IMR-90 (cell line): ENCODE data around the gene TCAP. TPM values are rescaled to one million over a fixed set of nuclear protein-coding genes. Genes with fewer than 3 reads are reported as not detected.

Source experiments
- ATAC-seq: fragments of 200-7000 bp; cut with Tn5 transposase; 2 replicates; pipeline ENCODE4 v1.9.1; 2020; ENCODE audit warnings: low read depth, mild to moderate bottlenecking, moderate library complexity
- BruUV-seq: library from RNA; stranded (reverse); fragments of 400-500 nt; replicated peaks from 2 replicates; lab custom pipeline; 2021; lab: Mats Ljungman, UMichigan
- CTCF ChIA-PET: fragments of 300-600 bp; formaldehyde crosslinking; extraction: SDS; loops from one replicate; lab custom pipeline; 2021; ENCODE audit warnings: antibody characterized with exemption; lab: Yijun Ruan, JAX
- POLR2A ChIA-PET: fragments of 300-600 bp; sonication (Branson Sonifier 250); formaldehyde crosslinking; loops from one replicate; lab custom pipeline; 2022; ENCODE audit warnings: antibody characterized with exemption; ENCODE audit not compliant: unreplicated experiment; lab: Charles Lee
- DNase-seq: peaks from one replicate; pipeline ENCODE4 v3.0.0; 2013
- H2AFZ ChIP-seq: replicated peaks from 2 replicates; pipeline ENCODE3; 2013; ENCODE audit warnings: low read length, mild to moderate bottlenecking; ENCODE audit not compliant: poor library complexity
- H2AK5ac ChIP-seq: 2 replicates; pipeline ENCODE4 v1.6.1; 2013; ENCODE audit warnings: low read depth, low read length, inconsistent platforms
- H2AK9ac ChIP-seq: replicated peaks from 2 replicates; pipeline ENCODE3; 2013; ENCODE audit warnings: mild to moderate bottlenecking, low read depth, low read length, moderate library complexity; ENCODE audit not compliant: poor library complexity
- H2BK120ac ChIP-seq: 2 replicates; pipeline ENCODE4 v1.6.1; 2013; ENCODE audit warnings: low read depth, low read length, inconsistent platforms
- H2BK15ac ChIP-seq: 3 replicates; pipeline ENCODE4 v1.6.1; 2013; ENCODE audit warnings: low read depth, low read length, inconsistent platforms
- H2BK20ac ChIP-seq: 2 replicates; pipeline ENCODE4 v1.6.1; 2013; ENCODE audit warnings: low read depth, mild to moderate bottlenecking, inconsistent platforms, low read length, moderate library complexity
- H2BK5ac ChIP-seq: 2 replicates; pipeline ENCODE4 v1.6.1; 2013; ENCODE audit warnings: mild to moderate bottlenecking, low read depth, low read length, inconsistent platforms; ENCODE audit not compliant: poor library complexity, severe bottlenecking
- H3K14ac ChIP-seq: replicated peaks from 2 replicates; pipeline ENCODE4 v1.6.1; 2013; ENCODE audit warnings: low read depth, low read length, inconsistent platforms
- H3K18ac ChIP-seq: 2 replicates; pipeline ENCODE4 v1.6.1; 2013; ENCODE audit warnings: low read depth, low read length, control low read depth
- H3K23ac ChIP-seq: 2 replicates; pipeline ENCODE4 v1.6.1; 2013; ENCODE audit warnings: low read depth, low read length, inconsistent platforms
- H3K27ac ChIP-seq: 2 replicates; pipeline ENCODE4 v1.5.1; 2013; ENCODE audit warnings: mild to moderate bottlenecking, control low read depth, low read length; ENCODE audit not compliant: insufficient read depth
- H3K27me3 ChIP-seq: 2 replicates; pipeline ENCODE4 v1.6.1; 2013; ENCODE audit warnings: low read length; ENCODE audit not compliant: control insufficient read depth, insufficient read depth
- H3K36me3 ChIP-seq: 2 replicates; pipeline ENCODE4 v1.6.1; 2013; ENCODE audit warnings: low read length, mixed read lengths; ENCODE audit not compliant: control insufficient read depth, insufficient read depth
- H3K4ac ChIP-seq: 2 replicates; pipeline ENCODE4 v1.6.1; 2013; ENCODE audit warnings: low read depth, low read length, inconsistent platforms
- H3K4me1 ChIP-seq: 2 replicates; pipeline ENCODE4 v1.6.1; 2013; ENCODE audit warnings: low read length, mixed read lengths; ENCODE audit not compliant: control insufficient read depth, insufficient read depth
- H3K4me2 ChIP-seq: 2 replicates; pipeline ENCODE4 v1.6.1; 2013; ENCODE audit warnings: low read depth, mild to moderate bottlenecking, control low read depth, low read length, moderate library complexity
- H3K4me3 ChIP-seq: 2 replicates; pipeline ENCODE4 v1.5.1; 2013; ENCODE audit warnings: low read depth, mild to moderate bottlenecking, control low read depth, low read length, moderate library complexity; ENCODE audit not compliant: insufficient read depth
- H3K56ac ChIP-seq: 2 replicates; pipeline ENCODE4 v1.6.1; 2013; ENCODE audit warnings: low read length, inconsistent platforms; ENCODE audit not compliant: insufficient read depth; ENCODE audit errors: extremely low read depth
- H3K79me1 ChIP-seq, 2 experiments: 2 replicates each; pipeline ENCODE4 v1.6.1; 2013; ENCODE audit warnings: low read length in 2 of 2, inconsistent platforms in 1 of 2, low read depth in 1 of 2
- H3K9ac ChIP-seq: 2 replicates; pipeline ENCODE4 v1.6.1; 2013; ENCODE audit warnings: low read depth, low read length, control low read depth
- H3K9me1 ChIP-seq: 2 replicates; pipeline ENCODE4 v1.6.1; 2013; ENCODE audit warnings: low read length, inconsistent platforms; ENCODE audit not compliant: insufficient read depth
- H3K9me3 ChIP-seq: 2 replicates; pipeline ENCODE4 v1.6.1; 2013; ENCODE audit warnings: low read length; ENCODE audit not compliant: control insufficient read depth, insufficient read depth
- H4K20me1 ChIP-seq: 2 replicates; pipeline ENCODE4 v1.6.1; 2013; ENCODE audit warnings: low read length, inconsistent platforms; ENCODE audit not compliant: insufficient read depth
- H4K5ac ChIP-seq: 2 replicates; pipeline ENCODE4 v1.6.1; 2013; ENCODE audit warnings: mild to moderate bottlenecking, low read depth, low read length, control low read depth
- H4K8ac ChIP-seq, 2 experiments: 2 replicates each; pipeline ENCODE4 v1.6.1; 2013; ENCODE audit warnings: low read depth in 2 of 2, low read length in 2 of 2, control low read depth in 1 of 2, inconsistent platforms in 1 of 2
- H4K91ac ChIP-seq: 2 replicates; pipeline ENCODE4 v1.6.1; 2013; ENCODE audit warnings: low read depth, low read length, inconsistent platforms; ENCODE audit not compliant: insufficient read depth
- CTCF ChIP-seq: conservative IDR thresholded peaks from 2 replicates; pipeline ENCODE4 v1.5.1; 2012; ENCODE audit warnings: mild to moderate bottlenecking, low read depth, low read length, improper control_type of control experiment
- ELK1 ChIP-seq: fragments of 150-350 bp; IDR thresholded peaks from 2 replicates; pipeline ENCODE4 v1.6.1; 2016; ENCODE audit warnings: low read depth, mild to moderate bottlenecking, low read length, moderate library complexity, borderline replicate concordance
- MAFK ChIP-seq: IDR thresholded peaks from 2 replicates; pipeline ENCODE4 v1.6.1; 2012; ENCODE audit warnings: low read depth, low read length, improper control_type of control experiment
- MAZ ChIP-seq: IDR thresholded peaks from 2 replicates; pipeline ENCODE4 v1.6.1; 2012; ENCODE audit warnings: low read depth, mild to moderate bottlenecking, low read length, improper control_type of control experiment, moderate library complexity, borderline replicate concordance
- MXI1 ChIP-seq: IDR thresholded peaks from 2 replicates; pipeline ENCODE4 v1.6.1; 2012; ENCODE audit warnings: low read depth, mild to moderate bottlenecking, low read length, moderate library complexity, borderline replicate concordance
- POLR2A ChIP-seq: IDR thresholded peaks from 2 replicates; pipeline ENCODE4 v1.6.1; 2012; ENCODE audit warnings: mild to moderate bottlenecking, low read depth, low read length
- WGBS, 2 experiments: methylation state at CpG; one replicate each; pipeline versions ENCODE4 v1.1.5 to v1.1.7; 2013; ENCODE audit warnings: missing lambda C conversion rate in 2 of 2; ENCODE audit not compliant: insufficient read length in 1 of 2; ENCODE audit errors: extremely low coverage in 2 of 2; 5-methylcytosine and 5-hydroxymethylcytosine counted together
- dilution Hi-C: fragments of 300-500 bp; cut with HindIII; formaldehyde crosslinking; loops from one replicate; pipeline ENCODE4 v1.14.3; 2018; ENCODE audit warnings: low sequenced_read_pairs; ENCODE audit not compliant: unreplicated experiment
- in situ Hi-C: fragments of 300-500 bp; cut with MboI; formaldehyde crosslinking; loops from 3 replicates; pipeline ENCODE4 v1.14.3; 2019; ENCODE audit warnings: low sequenced_read_pairs, inconsistent platforms, mixed read lengths
- intact Hi-C: fragments of 100-400 bp; cut with micrococcal nuclease; formaldehyde crosslinking; loops from 2 replicates; pipeline ENCODE4 v1.10.0; 2022
- polyA plus RNA-seq, 3 experiments: library from polyadenylated mRNA; depleted of rRNA; stranded (reverse); fragments of >200 nt; gene quantifications; 2 replicates each; pipeline ENCODE4 v1.2.3, GENCODE V29; 2012; ENCODE audit warnings: low replicate concordance in 1 of 3
- total RNA-seq: library from RNA; depleted of rRNA; stranded (reverse); fragments of >200 nt; gene quantifications from 2 replicates; pipeline ENCODE4 v1.2.3, GENCODE V29; 2012

Gene TCAP
- total and polyA plus RNA-seq, 2 of the 4 experiments (the other 2 are of a cell fraction), result under 0.01 to 0.21 TPM

DNA sequence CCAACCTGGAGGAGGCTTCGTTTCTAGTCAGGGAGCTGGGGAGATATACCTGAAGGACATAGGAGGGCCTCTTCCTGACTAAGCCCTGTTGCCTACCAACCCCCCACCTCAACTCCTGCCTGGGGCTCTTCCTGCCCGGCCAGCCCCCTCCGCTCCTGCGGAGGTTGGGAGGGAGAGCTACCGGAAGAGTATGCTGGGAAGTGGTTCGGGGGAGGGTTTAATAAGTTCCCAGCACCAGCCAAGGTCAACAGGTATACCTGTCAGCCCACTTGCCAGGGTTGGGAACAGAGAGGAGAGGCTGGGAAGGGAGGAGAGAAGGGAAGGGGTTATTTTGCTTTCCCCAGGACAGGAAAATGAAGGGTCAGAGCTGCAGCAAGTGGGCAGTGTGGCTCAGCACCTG lies 33.7 kb upstream of the TCAP start:
- Histone ChIP-seq H3K9me3 (no peaks in the 10 kb centered on the region), H3K9me1 (peaks cover 7% of the 10 kb centered on the region; the same call in 1 of the 2 replicates), H2BK5ac (no peak overlapping the region), H3K23ac (no peak overlapping the region), H4K8ac (no peak overlapping the region), H2BK20ac (no peak overlapping the region), H2AK5ac (no peak overlapping the region), H2BK15ac (no peak overlapping the region), H3K27me3 (peaks cover 61% of the 10 kb centered on the region), H4K91ac (no peak overlapping the region), H3K27ac (no peak overlapping the region), H3K4me2 (no peak overlapping the region), H3K4me3 (no peak overlapping the region), H4K20me1 (no peaks in the 10 kb centered on the region), H3K14ac (no peak overlapping the region), H3K4me1 (peaks cover 6% of the 10 kb centered on the region), H2BK120ac (no peak overlapping the region), H3K9ac (no peak overlapping the region), H3K36me3 (no peaks in the 10 kb centered on the region), H3K56ac (no peak overlapping the region), H2AFZ (no peak overlapping the region), H3K18ac (no peak overlapping the region), H2AK9ac (no peak overlapping the region), H3K4ac (no peak overlapping the region), H4K5ac (no peak overlapping the region), H3K79me1 (peaks cover 0 to 3% of the 10 kb centered on the region in 2 experiments; a peak in 1 of 4 replicates)
- ChIA-PET POLR2A (no interaction called here), CTCF (interaction anchor here (2.2 kb wide), 1 partner anchor 10 kb away, joined by 9 read pairs; no protein-coding TSS in a partner anchor)
- no TSS peak for BruUV-seq
- WGBS, 2 experiments, result 57% methylated on average over 2 of the region's 6 CpGs; no CpG with 5 or more reads in 1 of the 2 experiments
- no peak for ATAC-seq
- in situ Hi-C loops (no loop called here), dilution Hi-C loops (no loop called here), intact Hi-C loops (no loop called here)
- no peak for DNase-seq
- TF ChIP-seq ELK1, result no peak
- TF ChIP-seq MAZ, result no peak
- no peak for TF ChIP-seq POLR2A
- TF ChIP-seq CTCF, result no peak
- TF ChIP-seq MXI1, result no peak
- no peak for TF ChIP-seq MAFK
